OCI-LY1 (cell line): ENCODE data around the gene CASP3.

Source experiments
- CTCF ChIP-seq: fragments of 200-600 bp; sonication (generic), shearing (Covaris generic); IDR thresholded peaks from 2 replicates; pipeline ENCODE4 v1.5.1; 2017; ENCODE audit warnings: mild to moderate bottlenecking, antibody characterized with exemption, low read length, moderate library complexity, mixed read lengths
- EZH2 ChIP-seq: fragments of 200-600 bp; sonication (generic), shearing (Covaris generic); IDR thresholded peaks from 2 replicates; pipeline ENCODE4 v1.8.0; 2017; ENCODE audit warnings: borderline replicate concordance, mixed run types, mild to moderate bottlenecking, antibody characterized with exemption, low read length, moderate library complexity, mixed read lengths

DNA sequence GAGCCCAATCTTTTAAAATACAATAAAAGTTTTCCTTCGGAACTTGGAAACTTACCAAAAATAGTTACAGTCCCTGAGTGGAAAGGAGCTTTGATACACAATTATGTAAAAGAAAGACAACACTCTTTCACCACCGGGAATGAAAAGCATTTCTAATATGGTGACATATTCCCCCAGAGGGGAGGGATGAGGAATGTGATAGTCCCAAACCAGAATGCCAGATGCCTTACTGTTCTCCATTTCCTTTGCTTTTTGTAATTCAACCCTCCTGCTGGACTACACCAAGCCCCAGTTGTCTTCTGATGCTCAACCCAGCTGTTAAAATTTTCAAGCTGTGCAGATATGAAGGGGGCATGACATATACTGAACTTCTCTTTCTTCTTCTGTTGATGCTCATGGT lies 4.4 kb upstream of the CASP3 start:
- TF ChIP-seq CTCF (no peak), EZH2 (no peak)
